GM19455 (cell line): ENCODE measurements around the gene ZSCAN5B.

Experiments
- ATAC-seq: cut with Tn5 transposase; IDR thresholded peaks from one replicate; pipeline ENCODE4 v1.9.1; 2021; ENCODE audit not compliant: unreplicated experiment

ZSCAN5B gene

GRCh38 chr19:56147307-56147706 is 50.3 kb downstream of the ZSCAN5B start:
- ATAC-seq = no peak

- ATAC-seq = no peak
Measured at GRCh38 chr19:56146904-56147303, 50.7 kb downstream of the ZSCAN5B start.

- ATAC-seq = no peak
Measured at GRCh38 chr19:56145698-56146097, 51.9 kb downstream of the ZSCAN5B start.

- ATAC-seq = no peak
Measured at GRCh38 chr19:56144831-56145230, 52.8 kb downstream of the ZSCAN5B start.

GRCh38 chr19:56144376-56144775 is 53.2 kb downstream of the ZSCAN5B start:
- ATAC-seq = no peak

GRCh38 chr19:56142897-56143434 is 54.6 kb downstream of the ZSCAN5B start:
- no peak for ATAC-seq

GRCh38 chr19:56142087-56142787 is 55.3 kb downstream of the ZSCAN5B start:
- no peak for ATAC-seq

- ATAC-seq = no peak
Measured at GRCh38 chr19:56141417-56141993, 56.1 kb downstream of the ZSCAN5B start.

GRCh38 chr19:56140583-56141416 is 56.8 kb downstream of the ZSCAN5B start, which contains the start of gene ZNF444:
ZNF444 (plus strand) TSS chr19:56141287; CDS start chr19:56146912, 5,625 bp downstream.
- peak; percentile 90 for ATAC-seq

- no peak for ATAC-seq
Measured at GRCh38 chr19:56139847-56140582, 57.6 kb downstream of the ZSCAN5B start.
